ENCODE measurements around the gene SOS2.

DNA sequence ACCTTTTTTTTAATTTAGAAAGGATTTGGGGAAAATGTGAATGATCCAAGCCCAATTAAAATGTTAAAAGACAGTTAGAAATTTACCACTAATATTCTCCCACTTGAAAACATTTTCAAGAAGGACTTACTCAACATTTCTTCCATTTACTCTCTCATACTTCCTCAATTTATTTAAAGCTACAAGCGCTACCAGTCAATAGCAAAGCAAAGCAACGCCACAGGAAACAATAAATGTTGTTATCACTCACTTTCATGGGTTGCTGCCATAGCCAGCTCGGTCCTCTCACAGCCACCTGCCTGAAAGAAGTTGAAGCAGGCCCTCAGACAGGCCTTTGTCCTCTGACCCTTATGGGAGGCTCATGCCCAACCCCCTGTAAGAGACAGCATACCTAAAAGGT lies 6.0 kb upstream of the SOS2 start:
- TF ChIP-seq CTCF (IDR thresholded peaks at IDR 0.05; ENCODE audit: insufficient read depth, low read length, poor library complexity, severe bottlenecking), result no peak
- TF ChIP-seq EZH2phosphoT487 (conservative IDR thresholded peaks at IDR 0.05; ENCODE audit: low read length), result no peak

All from SU-DHL-6 (cell line).